Measurements from ENCODE around the gene MPEG1. TPM values are rescaled to one million over a fixed set of nuclear protein-coding genes. Genes with fewer than 3 reads are reported as not detected.

The MPEG1 gene
- total RNA-seq, 4 donors from 2014 or later, result 1.0 to 15.1 (median 5.7) TPM

DNA sequence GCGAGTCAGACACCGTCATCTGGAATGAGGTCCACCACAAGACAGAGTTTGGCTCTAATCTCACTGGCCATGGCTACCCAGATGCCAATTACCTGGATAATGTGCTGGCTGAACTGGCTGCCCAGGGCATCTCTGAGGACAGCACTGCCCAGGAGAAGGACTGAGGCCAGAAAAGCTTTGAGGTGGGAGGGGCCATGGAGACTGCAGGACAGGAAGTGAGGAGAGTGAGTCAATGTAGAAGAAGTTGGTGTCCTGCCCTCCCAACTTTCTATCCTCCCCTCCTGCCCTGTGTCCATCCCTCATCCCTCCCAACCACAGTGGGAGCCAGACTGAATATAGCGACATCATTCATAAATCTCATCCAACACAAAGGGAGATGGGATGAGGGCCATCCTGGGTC, 8.0 kb downstream of the MPEG1 start:
- no peaks in the 10 kb centered on the region for H3K27me3 ChIP-seq
- no peak overlapping the region for H3K4me3 ChIP-seq
- no peaks in the 10 kb centered on the region for H3K9me3 ChIP-seq
- no peak overlapping the region for H3K27ac ChIP-seq
- TF ChIP-seq, protein P1, sequence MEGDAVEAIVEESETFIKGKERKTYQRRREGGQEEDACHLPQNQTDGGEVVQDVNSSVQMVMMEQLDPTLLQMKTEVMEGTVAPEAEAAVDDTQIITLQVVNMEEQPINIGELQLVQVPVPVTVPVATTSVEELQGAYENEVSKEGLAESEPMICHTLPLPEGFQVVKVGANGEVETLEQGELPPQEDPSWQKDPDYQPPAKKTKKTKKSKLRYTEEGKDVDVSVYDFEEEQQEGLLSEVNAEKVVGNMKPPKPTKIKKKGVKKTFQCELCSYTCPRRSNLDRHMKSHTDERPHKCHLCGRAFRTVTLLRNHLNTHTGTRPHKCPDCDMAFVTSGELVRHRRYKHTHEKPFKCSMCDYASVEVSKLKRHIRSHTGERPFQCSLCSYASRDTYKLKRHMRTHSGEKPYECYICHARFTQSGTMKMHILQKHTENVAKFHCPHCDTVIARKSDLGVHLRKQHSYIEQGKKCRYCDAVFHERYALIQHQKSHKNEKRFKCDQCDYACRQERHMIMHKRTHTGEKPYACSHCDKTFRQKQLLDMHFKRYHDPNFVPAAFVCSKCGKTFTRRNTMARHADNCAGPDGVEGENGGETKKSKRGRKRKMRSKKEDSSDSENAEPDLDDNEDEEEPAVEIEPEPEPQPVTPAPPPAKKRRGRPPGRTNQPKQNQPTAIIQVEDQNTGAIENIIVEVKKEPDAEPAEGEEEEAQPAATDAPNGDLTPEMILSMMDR (IDR thresholded peaks at IDR 0.05), result no peak
- TF ChIP-seq POLR2A (IDR thresholded peaks at IDR 0.05), result no peak
- intact Hi-C loops (cut with DNase I; ENCODE audit: low total_unique reads), result loop anchor here (5.0 kb wide), 1 partner anchor 32 kb away; the partner anchor contains the start of gene DTX4
- no peak for DNase-seq
- H3K4me1 ChIP-seq, result no peaks in the 10 kb centered on the region
- no peaks in the 10 kb centered on the region for H3K36me3 ChIP-seq

DNA sequence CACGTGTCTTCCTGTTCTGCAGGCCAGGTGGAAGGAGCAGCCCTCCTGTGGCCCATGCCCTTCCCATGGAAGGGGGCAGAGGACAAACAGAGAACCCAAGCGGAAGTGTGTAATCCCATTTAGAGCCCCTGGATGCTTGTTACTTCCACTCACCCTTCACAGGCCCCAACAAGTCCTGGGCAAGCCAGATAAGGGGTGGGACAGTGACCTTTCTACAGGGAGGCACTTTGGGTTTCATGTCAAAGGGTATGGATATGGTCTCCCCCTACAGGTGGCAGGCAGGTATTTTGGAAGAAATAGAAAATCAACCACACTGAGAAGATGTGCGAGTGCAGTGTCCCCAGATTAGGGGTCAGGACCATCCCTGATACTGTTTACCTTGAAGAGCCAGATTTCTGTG, 11.4 kb downstream of the MPEG1 start:
- Histone ChIP-seq H3K36me3 (no peaks in the 10 kb centered on the region), H3K27me3 (no peaks in the 10 kb centered on the region), H3K4me1 (no peaks in the 10 kb centered on the region), H3K4me3 (no peak overlapping the region), H3K9me3 (no peaks in the 10 kb centered on the region), H3K27ac (no peak overlapping the region)
- intact Hi-C loops (cut with DNase I; ENCODE audit: low total_unique reads), result no loop called here
- TF ChIP-seq, protein P1 (IDR thresholded peaks at IDR 0.05), result no peak
- TF ChIP-seq POLR2A (IDR thresholded peaks at IDR 0.05), result no peak
- DNase-seq, result no peak

DNA sequence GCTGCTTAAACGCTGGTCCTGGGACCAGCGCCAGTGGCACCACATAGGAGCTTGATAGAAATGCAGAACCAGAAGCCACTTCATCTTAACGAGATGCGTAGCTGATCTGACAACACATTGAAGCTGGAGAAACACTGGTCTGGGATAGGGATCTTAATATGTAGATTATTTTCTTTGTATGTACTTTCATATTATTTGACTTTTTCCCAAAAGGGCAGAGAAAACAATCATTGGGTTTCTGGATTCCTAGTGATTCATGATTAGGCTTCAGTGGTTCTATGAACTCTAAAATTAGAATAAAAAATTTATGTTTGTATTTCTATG, 12.3 kb downstream of the MPEG1 start:
- Histone ChIP-seq H3K4me3 (no peak overlapping the region), H3K27me3 (no peaks in the 10 kb centered on the region), H3K4me1 (no peaks in the 10 kb centered on the region), H3K9me3 (no peaks in the 10 kb centered on the region), H3K36me3 (no peaks in the 10 kb centered on the region), H3K27ac (no peak overlapping the region)
- intact Hi-C loops (cut with DNase I; ENCODE audit: low total_unique reads), result no loop called here
- TF ChIP-seq, protein P1 (IDR thresholded peaks at IDR 0.05), result no peak
- TF ChIP-seq POLR2A (IDR thresholded peaks at IDR 0.05), result no peak
- no peak for DNase-seq

DNA sequence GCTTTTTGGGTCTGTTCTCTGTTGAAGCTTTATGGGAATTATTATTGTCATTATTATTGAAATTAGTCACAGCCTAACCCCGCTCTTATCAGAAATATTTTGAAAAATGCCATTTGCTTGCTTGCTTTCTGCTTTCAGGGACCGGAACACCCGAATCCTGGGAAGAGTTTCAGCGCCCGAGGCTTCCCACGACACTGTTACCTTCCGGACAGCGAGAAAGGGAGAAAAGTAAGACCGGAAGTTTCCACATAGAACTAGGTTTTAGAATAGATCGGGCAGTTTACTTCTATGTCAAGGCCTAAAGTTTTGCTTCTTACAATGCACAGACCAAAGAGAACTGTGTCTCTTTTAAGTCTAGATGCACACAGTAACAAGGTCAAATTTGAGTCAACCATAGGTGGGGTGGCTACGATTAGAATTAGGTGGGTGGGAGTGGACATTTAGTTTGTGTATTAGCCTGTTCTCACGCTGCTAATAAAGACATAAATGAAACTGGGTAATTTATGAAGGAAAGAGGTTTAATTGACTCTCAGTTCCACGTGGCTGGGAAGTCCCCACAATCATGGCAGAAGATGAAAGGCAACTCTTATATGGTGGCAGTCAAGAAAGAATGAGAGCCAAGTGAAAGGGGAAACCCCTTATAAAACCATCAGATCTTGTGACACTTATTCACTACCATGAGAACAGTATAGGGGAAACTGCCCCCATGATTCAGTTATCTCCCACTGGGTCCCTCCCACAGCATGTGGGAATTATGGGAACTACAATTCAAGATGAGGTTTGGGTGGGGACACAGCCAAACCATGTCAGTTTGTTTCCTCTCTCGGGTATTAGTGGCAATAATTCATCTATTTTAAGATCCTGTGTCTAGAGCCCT, 12.9 kb downstream of the MPEG1 start:
- Histone ChIP-seq H3K4me1 (no peaks in the 10 kb centered on the region), H3K27ac (no peak overlapping the region), H3K27me3 (no peaks in the 10 kb centered on the region), H3K4me3 (no peak overlapping the region), H3K9me3 (no peaks in the 10 kb centered on the region), H3K36me3 (no peaks in the 10 kb centered on the region)
- no peak for DNase-seq
- TF ChIP-seq POLR2A (IDR thresholded peaks at IDR 0.05), result no peak
- TF ChIP-seq, protein P1 (IDR thresholded peaks at IDR 0.05), result no peak
- intact Hi-C loops (cut with DNase I; ENCODE audit: low total_unique reads), result no loop called here

DNA sequence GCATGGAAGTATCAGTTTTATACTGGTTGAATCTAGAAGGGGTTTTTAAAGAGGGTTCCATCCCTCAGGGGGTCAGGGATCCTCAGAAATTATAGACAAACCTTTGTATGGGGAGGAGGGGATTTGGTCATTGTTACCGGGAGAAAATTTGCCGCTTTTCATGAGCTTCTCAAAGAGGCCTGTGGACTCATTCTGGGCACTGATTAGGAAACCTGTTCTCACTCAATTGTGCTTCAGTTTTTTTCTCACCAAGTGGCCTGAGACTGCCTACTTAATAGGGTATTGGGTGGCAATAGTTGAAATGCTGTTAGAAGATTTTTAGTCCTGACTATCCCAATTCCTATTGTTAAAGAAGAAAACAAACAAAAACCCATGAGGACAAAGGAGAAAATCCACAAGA, 14.0 kb downstream of the MPEG1 start:
- DNase-seq, result no peak
- Histone ChIP-seq H3K9me3 (no peaks in the 10 kb centered on the region), H3K27ac (no peak overlapping the region), H3K4me1 (no peaks in the 10 kb centered on the region), H3K36me3 (no peaks in the 10 kb centered on the region), H3K27me3 (no peaks in the 10 kb centered on the region), H3K4me3 (no peak overlapping the region)
- intact Hi-C loops (cut with DNase I; ENCODE audit: low total_unique reads), result no loop called here
- no peak for TF ChIP-seq POLR2A (IDR thresholded peaks at IDR 0.05)
- TF ChIP-seq, protein P1 (IDR thresholded peaks at IDR 0.05), result no peak

Measured in uterus (tissue), 4 donors.